B cell (primary cell): Measurements from ENCODE around the gene SPP2.

Experiments used
- EZH2 ChIP-seq: IDR thresholded peaks from 2 replicates; pipeline ENCODE4 v1.6.1; 2012; ENCODE audit warnings: borderline replicate concordance, low read depth, mild to moderate bottlenecking, moderate library complexity, low read length; ENCODE audit not compliant: insufficient read depth, poor library complexity, severe bottlenecking
- TF ChIP-seq, protein P1 (sequence below): fragments of 200-600 bp; IDR thresholded peaks from one replicate; pipeline ENCODE4 v1.8.0; 2022; ENCODE audit warnings: antibody characterized with exemption, mild to moderate bottlenecking

DNA sequence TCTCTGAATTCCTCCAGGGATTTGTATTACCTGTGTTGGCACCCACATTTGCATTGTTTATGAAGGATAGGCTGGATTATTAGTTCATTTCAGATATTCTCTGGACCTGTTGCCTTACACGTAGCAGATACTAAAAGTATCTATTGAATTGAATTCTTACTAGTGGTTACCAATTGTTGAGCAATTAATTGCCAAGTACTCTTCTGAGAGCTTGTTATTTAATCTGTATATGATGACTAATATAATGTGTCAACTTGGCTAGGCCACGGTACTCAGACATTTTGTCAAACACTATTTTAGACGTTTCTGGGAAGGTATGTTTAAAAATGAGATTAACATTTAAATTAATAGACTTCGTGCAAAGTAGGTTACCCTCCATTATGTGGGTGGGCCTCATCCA lies 2.5 kb upstream of the SPP2 start:
- TF ChIP-seq, protein P1, sequence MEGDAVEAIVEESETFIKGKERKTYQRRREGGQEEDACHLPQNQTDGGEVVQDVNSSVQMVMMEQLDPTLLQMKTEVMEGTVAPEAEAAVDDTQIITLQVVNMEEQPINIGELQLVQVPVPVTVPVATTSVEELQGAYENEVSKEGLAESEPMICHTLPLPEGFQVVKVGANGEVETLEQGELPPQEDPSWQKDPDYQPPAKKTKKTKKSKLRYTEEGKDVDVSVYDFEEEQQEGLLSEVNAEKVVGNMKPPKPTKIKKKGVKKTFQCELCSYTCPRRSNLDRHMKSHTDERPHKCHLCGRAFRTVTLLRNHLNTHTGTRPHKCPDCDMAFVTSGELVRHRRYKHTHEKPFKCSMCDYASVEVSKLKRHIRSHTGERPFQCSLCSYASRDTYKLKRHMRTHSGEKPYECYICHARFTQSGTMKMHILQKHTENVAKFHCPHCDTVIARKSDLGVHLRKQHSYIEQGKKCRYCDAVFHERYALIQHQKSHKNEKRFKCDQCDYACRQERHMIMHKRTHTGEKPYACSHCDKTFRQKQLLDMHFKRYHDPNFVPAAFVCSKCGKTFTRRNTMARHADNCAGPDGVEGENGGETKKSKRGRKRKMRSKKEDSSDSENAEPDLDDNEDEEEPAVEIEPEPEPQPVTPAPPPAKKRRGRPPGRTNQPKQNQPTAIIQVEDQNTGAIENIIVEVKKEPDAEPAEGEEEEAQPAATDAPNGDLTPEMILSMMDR: no peak
- TF ChIP-seq EZH2: no peak
